Astrocyte of the hippocampus (primary cell): ENCODE results near the gene DCLK1.

Source experiments
- DNase-seq: peaks from one replicate; pipeline ENCODE4 v3.0.0; 2011; ENCODE audit warnings: low read depth, low spot score

The DCLK1 gene

DNA sequence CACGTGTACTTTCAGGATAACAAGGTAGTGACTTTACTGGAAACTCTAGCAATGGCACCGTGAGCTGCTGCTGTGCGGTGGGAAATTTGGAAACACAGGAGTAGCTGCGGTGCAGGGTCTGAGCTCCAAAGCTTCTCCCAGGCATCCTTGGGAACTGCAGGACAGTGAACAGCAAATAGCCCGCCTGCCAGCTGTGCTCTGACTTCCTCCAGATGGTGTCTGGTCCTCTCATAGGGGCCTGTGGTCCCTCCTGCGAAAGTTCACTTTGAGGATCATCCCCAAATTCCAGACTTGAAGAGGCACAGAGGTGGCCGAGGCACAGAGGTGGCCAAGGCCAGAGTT is 367.4 kb downstream of the DCLK1 start:
- DNase-seq: no peak

DNA sequence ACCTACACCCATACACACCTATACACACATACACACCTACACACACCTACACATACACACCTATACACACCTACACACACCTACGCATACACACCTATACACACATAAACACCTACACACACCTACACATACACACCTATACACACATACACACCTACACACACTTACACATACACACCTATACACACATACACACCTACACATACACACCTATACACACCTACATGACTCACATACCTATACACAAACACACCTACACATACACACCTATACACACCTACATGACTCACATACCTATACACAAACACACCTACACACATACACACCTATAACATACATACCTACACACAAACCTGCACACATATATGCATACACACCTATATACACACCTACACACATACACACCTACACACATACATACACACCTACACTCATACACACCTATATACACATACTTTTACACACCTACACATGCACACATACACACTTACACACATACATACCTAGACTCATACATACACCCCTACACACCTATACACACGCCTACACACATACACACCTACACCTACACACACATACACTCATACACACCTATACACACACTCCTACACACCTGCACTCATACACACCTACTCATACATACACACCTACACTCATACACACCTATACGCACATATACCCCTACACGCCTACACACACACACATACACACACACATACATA is 368.0 kb downstream of the DCLK1 start:
- no peak for DNase-seq

DNA sequence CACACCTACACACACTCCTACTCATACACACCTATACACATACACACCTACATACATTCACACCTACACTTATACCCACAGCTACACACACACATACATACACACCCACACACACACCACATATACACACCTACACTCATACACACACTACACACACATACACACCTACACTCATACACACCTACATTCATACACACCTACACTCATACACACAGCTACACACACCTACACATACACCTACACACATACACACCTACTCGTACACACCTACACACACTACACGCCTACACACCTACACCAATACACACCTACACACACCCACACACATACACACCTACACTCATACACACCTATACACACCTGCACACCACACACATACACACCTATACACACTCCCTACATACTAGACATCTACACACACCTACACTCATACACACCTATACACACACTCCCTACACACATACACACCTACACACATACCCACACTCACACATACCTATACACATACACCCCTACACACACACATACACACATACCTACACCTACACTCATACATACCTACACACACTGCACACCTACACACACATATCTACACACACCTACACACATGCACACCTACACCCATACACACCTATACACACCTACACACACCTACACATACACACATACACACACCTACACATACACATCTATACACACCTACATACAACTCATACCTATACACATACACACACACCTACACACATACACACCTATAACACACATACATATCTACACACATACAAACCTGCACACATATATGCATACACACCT is 369.5 kb downstream of the DCLK1 start:
- no peak for DNase-seq

DNA sequence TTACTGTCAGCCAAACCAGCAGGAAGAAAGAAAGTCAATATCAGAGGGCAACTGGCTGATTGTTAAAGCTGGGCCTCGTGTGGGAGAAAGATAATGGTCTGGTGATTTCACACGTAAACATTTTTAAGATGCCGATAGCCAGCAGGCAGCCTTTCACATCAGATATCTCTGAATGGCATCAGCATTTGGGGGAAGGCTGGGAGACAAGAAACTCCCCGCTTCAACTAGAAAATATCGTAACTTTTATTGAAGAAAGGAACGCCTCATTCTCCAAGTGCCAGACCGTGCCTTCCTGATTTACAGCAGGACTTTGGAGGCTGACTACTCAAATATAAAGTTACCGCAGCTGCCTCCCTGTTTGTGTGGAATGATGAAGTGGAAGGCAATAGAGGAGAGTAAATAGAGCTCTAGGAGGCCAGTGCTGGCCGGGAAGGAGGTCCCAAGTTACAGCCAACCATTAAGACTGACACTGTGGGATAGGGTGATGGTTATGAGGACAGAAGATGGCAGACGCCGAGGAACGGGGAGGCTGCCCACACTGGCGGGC is 370.4 kb downstream of the DCLK1 start:
- no peak for DNase-seq

DNA sequence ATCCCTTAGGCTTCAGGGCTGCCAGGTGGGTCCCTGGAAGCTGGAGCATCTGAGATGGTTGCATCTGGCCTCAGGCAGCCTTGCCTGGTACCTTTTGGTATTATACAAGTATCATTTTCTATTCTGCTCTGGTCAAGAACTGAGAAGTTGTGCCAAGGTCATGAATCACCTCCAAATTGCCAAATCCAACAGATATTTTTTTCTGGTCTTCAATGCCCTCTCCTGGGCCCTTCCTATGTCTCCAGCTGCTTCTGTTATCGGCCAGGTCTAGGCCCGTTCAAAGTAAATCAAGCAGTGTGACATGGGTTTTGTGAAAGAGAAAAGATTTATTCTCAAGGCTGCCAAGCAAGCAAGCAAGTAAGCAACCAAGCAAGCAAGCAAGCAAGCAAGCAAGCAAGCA is 383.6 kb downstream of the DCLK1 start:
- no peak for DNase-seq

DNA sequence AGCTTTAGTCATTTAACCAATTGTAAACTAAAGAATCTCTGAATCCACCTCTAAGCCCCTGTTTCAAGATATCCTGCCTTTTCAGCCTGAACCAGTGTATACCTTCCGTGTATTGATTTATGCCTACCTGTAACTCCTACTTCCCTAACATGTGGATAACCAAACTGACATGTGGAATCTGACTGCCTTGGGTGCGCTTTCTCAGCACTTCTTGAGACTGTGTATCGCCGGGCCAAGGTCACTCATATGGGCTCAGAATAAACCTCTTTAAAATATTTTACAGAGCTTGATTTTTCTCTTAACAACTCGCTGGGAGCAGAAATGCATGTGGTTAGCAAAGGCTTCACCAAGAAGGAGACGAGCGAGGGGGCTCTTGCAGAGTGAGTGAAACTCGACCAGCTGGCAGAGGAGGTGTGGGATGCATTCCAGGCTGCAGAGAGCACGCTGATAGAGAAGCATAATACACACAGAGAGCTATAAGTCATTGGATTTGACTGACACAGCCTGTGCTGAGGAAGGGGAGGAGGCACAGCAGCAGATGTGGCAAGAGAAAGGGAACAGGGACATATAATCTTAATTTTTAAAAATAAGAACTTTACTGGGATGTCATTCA is 386.5 kb downstream of the DCLK1 start:
- DNase-seq: peak; percentile 16

DNA sequence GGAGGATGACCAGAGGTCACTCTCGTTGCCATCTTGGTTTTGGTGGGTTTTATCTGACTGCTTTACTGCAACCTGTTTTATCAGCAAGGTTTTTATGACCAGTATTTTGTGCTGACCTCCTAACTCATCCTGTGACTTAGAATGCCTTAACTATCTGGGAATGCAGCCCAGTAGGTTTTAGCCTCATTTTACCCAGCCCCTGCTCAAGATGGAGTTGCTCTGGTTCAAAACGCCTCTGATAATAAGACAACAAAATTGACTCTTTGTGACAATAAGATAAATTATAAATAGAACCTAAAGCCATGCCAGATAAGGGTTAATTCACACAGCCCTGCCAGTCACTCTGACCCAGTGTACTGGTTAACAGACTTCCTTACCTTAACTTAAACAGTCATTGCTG is 387.0 kb downstream of the DCLK1 start:
- DNase-seq: no peak

DNA sequence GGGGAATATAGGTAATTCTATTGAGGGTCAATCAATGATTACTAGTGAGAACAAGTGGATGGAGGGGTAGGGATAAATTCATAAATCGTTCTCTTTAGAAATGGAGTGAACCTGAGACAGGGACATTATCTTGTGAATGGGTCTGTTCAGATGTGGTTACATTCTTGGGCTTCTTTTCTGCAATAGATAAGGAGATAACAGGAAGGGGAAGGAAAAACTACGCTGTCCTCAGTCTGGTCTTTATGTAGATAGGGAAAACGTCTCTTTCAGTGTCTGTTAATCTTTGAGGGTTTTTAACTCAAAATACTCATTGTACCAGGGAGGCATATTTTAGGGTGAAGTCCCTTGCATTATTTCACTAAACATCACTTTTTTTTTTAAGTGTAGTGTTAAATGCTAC is 388.0 kb downstream of the DCLK1 start:
- DNase-seq: no peak

DNA sequence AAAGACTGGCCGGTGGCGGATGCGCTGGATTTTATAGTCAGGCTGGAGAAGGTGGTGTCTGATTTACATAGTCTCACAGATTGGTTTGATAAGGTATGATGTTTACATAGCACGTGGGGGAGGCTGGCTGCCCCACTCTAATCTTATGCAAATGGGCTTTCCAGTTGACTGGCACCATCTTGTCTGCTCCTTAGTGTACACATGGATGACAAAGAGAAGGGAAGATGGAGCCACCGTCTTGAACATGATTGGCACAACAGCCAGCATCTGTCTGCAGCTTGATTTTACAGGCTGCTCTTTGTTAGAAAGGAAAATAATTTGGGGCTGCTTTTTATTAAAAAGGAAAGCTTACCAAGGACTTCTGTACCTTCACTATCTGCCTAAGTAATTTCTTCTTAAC is 389.5 kb downstream of the DCLK1 start:
- no peak for DNase-seq

DNA sequence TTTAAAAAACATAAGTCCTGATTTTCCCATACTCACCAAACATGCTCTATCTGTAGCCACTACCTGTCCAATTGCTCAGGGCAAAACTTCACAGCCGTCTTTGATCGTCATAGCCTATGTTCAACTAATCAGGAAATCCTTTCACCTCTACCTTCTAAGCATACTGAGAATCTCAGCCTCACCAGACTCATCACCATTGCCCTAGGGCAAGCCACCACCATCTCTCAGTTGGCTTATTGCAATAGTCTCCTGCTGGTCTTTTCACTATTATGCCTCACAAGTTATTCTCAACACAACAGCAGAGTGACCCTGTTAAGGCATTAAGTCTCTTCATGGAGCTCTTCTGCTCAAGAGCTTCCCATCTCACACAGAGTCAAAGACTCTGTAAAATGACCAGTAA is 394.3 kb downstream of the DCLK1 start:
- no peak for DNase-seq

DNA sequence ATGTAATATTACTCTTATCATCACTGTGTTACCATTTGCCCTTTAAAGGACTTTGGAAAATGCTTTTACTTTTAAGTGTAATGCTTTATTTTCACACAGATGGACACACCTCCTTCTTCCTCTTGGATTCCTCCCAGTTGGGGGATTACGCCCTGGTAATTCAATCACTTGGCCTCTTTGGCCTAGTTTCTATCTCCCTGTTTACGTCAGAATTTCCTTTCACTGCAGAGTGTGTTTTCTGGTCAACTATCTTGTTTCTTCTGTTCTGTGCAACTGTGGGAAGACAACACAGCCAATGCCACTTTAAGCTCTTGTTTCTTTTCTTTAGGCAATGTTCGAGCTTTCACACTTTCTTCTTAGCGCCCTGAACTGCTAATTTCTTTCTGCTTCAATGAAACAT is 397.4 kb downstream of the DCLK1 start:
- DNase-seq: no peak

DNA sequence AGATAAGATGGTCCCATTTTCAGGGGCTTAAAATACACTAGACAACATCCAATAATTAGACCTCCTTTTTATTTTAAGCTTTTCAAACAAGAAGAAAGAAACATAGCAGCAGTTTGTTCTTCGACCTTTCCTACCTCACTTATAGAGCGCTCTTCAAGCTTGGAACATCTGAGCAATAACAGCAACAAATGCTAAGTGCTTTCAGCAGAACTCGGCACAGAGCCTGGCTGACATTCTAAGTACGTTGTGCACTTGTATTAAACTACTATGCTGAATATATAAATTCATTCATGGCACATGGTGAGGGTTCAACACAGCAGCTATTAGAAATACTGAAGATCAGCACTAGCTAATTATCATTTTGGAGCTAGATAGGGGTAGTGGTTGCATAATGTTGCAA is 398.6 kb downstream of the DCLK1 start:
- DNase-seq: no peak

DNA sequence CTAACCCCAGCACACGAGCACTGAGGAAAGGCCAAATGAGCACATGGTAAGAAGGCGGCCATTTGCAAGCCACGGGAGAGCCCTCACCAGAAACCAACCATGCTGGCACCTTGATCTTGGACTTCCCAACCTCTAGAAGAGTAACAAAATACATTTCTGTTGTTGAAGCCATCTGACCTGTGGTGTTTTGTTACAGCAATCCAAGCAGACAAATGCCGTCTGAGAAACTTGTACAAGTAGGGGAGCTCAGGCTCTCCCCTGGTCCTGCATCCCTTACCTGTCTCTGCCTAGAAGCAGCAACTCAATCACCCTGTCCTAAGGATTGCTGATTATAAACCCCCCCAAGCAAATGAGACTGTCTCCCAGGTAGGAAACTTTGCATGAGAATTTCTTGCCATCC is 399.7 kb downstream of the DCLK1 start:
- DNase-seq: no peak

DNA sequence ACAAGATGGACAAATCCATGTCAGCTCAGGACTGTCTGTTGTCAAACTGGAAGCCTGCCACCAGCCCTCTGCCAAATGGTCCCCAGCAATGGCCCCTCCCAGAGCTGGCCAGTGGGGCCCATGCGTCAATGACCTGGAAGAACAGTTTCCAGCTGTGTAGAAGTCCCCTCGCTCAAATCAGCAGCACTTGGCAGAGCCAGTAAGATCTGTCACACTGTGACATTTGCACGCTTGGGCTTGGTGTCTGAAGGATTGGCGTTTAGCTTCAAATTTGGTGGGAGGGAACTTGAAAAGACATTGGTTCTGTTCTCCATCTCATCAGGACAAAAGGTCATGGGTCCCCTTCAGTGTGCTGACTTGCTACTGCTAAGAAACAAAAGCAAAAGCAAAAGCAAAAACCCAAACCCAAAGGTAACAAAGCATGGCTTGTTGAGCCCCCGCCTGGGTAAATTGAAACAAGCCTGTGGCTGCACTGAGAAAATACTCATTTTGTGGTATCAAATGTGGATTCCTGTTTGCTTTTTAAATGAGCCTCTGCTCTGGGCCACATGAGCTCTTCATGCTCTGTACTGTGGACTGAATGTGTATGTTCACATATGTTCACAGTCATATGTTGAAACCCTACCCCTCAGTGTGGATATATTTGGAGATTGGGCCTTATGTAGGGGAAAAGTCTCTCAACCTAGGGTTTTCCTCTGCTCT is 401.1 kb downstream of the DCLK1 start:
- DNase-seq: no peak

DNA sequence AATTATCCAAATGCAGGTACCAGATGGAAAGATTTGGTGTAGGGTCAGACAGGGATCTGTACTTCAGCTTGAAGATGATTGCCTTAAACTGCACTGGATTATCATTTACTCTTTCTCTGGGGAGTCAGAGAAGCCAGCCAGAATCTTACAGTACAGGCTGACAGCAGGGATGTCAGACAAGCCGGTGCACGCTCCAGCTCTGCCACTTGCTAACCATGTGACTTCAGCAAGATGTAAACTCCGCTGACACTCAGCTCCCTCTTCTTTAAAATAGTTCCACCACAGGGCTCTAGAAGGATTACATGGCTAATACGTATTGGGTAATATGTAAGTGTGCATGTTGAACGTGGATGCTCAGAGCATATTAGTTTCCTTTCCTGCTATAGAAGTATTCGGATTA is 403.3 kb downstream of the DCLK1 start:
- no peak for DNase-seq

DNA sequence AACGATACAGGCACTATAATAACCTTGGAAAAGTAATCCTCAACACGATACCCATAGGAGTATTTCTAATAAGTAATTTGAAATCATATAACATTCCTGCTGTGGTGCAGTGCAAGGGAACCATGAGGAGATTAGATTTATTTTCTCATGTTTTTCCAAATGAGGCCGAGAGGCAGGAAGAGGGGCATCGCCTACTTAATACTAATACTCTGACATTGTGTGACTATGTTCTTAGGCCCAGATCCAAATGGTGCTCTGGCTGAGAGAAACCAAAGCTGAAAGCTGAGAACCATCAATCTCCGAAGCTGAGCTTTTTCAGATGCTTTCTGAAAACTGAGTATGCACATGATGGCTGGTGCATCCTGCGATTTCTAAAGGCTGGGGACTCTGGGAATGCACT is 406.7 kb downstream of the DCLK1 start:
- no peak for DNase-seq

DNA sequence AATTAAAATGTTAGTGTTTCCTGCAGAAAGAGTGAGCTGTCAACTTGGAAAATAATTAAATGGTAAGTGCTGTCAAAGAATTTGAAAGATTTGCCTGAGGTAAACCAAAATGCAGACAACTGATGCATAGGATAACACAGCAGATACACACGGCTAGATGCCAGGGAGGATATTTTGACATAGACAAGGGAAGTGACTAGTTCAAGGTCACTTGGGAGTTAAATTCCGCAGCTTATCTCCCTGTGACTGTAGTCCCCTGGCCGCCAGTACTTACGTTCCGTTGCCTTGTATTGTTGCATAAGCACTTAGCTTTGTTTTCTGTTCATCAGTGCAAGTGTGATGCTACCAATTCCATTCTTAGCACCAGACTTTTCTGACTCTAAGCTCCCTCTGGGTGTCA is 407.4 kb downstream of the DCLK1 start:
- DNase-seq: no peak

DNA sequence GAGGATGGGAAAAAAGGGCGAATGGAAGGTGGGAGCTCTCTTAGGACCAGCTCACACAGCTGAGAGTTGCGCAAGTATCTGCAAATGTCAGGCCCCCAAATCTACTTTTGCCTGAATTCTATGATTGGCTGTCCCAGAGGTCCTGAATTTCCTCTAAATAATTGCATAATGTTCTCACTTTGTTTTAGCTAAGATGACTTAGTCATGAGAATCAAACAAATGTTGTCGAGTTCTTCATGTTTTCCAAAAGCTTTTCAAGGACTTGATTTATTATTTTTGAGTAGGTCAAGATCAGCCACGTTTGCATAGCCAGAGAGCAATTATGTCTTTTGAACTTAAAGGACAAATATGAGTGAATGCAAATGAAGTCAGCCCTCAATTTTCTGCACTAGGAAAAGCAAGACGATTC is 408.1 kb downstream of the DCLK1 start:
- no peak for DNase-seq

DNA sequence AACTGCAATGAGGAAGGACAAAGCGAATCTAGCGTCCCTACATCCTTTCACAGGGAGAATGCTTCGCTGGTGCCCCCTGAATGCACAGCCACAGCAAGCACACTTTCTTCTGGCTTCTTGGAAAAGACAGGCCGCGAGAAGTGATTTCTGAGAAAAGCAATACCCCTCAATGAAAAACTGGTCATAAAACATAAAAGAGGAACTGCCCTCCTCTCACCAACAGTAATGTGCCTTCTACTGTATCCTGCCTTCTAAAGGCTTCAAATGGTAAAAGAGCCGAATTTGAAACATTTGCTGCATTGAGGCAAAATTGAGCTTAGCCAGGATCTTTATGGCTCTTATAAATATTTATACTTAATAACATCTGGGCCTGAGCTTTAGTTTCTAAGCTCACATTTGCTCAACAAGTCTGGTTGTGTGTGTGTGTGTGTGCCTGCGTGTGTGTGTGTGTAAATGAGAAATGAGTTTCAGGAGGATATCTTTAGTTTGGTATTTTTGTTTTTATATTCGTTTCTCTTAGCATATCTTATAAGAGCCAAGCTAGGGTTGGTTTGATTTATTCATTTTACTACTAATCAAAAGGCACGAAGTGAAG is 408.6 kb downstream of the DCLK1 start:
- no peak for DNase-seq

DNA sequence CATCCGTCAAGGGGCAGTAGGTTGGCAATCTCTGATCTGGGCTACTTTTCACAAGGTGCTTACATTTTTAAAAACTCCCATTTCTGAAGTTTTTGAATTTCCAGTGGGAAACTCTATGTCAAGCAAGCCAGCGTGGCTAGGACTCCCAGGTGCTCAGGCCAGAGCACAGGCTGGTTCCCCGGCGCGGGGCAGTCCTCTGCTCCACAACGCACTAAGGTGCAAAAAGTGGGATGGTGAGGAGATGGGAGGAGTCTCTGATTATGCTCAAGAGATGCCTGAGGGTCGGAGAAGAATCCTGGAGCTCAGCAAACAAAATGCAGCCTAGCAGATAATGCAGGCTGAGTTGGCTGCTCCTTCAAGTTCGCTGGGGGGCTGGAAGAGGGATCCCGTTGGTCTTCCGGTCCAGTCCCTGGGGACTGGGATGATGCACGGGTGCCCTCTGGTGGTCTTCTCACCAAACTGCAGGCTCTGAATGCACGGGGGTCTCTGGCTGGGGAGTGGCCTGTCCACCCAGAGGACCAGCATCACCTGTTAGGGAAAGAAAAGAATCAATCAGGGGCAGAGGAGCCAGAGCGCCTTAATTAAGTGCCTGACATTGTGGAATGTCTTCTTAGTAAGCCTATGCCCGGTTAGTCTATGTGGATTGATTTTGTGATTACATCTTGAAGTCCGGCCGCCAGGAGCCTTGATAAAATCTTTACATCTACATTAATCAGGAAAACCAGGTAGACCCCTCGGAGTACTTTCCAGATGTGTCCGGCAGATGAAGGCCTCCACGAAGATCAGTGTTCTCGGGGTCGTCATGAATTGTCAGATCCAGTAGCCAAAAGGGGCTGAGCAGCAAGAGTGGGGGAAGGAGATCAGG is 410.3 kb downstream of the DCLK1 start:
- DNase-seq: peak; percentile 72

DNA sequence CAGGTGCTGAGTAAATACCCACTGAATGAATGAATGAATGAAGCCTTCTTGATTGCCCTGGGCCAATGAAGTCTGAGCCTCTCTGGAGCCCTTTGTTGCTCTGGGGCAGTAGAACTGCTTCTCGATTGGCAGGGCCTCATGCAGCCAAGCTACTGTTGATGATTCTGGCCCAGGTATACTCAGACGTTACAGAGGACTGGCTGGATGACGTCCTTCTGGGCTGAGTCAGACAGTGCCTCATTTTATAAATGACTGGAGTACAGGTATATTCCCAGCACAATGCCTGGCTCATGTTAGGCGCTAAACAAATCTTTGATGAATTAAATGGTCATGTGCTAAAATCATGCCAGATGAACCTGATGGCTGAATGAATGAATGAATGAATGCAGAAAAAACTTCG is 410.9 kb downstream of the DCLK1 start:
- DNase-seq: no peak
